ENCODE data around the gene SUMF2. TPM values are rescaled to one million over a fixed set of nuclear protein-coding genes. Genes with fewer than 3 reads are reported as not detected.

The SUMF2 gene
- total and polyA plus RNA-seq, 12 donors = 20.8 to 49.2 (median 36.1) TPM

- no peaks in the 10 kb centered on the region for H3K9me3 ChIP-seq
- H3K36me3 ChIP-seq = no peaks in the 10 kb centered on the region
- 82% methylated on average over 6 of the region's 6 CpGs for WGBS, 2 donors
- no peak overlapping the region for H3K4me3 ChIP-seq
- H3K27ac ChIP-seq = no peak overlapping the region
- TF ChIP-seq CTCF (IDR thresholded peaks at IDR 0.05) = no peak
- intact Hi-C loops (cut with DNase I) = no loop called here
- peaks cover 0 to 16% (median 11%) of the 10 kb centered on the region in 7 donors for H3K27me3 ChIP-seq
- no peak for DNase-seq
- H3K4me1 ChIP-seq = no peaks in the 10 kb centered on the region
- no peak for ATAC-seq
Observed at GRCh38 chr7:56121440-56121839, 57.4 kb downstream of the SUMF2 start.

- DNase-seq = no peak
- WGBS, 2 donors = 65 to 69% methylated on average over 6 of the region's 6 CpGs
- H3K4me1 ChIP-seq = no peaks in the 10 kb centered on the region
- no peak overlapping the region for H3K4me3 ChIP-seq
- intact Hi-C loops (cut with DNase I) = no loop called here
- H3K36me3 ChIP-seq = no peaks in the 10 kb centered on the region
- H3K27ac ChIP-seq = no peak overlapping the region
- no peaks in the 10 kb centered on the region for H3K9me3 ChIP-seq
- no peaks in the 10 kb centered on the region for H3K27me3 ChIP-seq
- TF ChIP-seq CTCF (IDR thresholded peaks at IDR 0.05) = no peak
- no peak for ATAC-seq
Observed at GRCh38 chr7:56124981-56125380, 60.9 kb downstream of the SUMF2 start.

GRCh38 chr7:56125831-56126230 is 61.7 kb downstream of the SUMF2 start:
- H3K4me3 ChIP-seq = no peak overlapping the region
- no peaks in the 10 kb centered on the region for H3K4me1 ChIP-seq
- no peaks in the 10 kb centered on the region for H3K9me3 ChIP-seq
- intact Hi-C loops (cut with DNase I) = no loop called here
- no peak for DNase-seq
- H3K27me3 ChIP-seq = no peaks in the 10 kb centered on the region
- ATAC-seq = no peak
- H3K36me3 ChIP-seq = no peaks in the 10 kb centered on the region
- 82 to 83% methylated on average over 8 of the region's 8 CpGs for WGBS, 2 donors
- TF ChIP-seq CTCF (IDR thresholded peaks at IDR 0.05) = no peak
- H3K27ac ChIP-seq = no peak overlapping the region

- Histone ChIP-seq H3K27ac (no peak overlapping the region), H3K27me3 (no peaks in the 10 kb centered on the region), H3K4me1 (no peaks in the 10 kb centered on the region), H3K36me3 (no peaks in the 10 kb centered on the region), H3K9me3 (no peaks in the 10 kb centered on the region), H3K4me3 (no peak overlapping the region)
- no peak for TF ChIP-seq CTCF (IDR thresholded peaks at IDR 0.05)
- no peak for DNase-seq
- WGBS, 2 donors = 57 to 59% methylated on average over 7 of the region's 7 CpGs
- intact Hi-C loops (cut with DNase I) = no loop called here
- no peak for ATAC-seq
Observed at GRCh38 chr7:56127241-56127975, 63.3 kb downstream of the SUMF2 start.

Other genes with a start within 250 kb of the SUMF2 start
- not detected for gene SEPTIN14, start 201.5 kb upstream of the SUMF2 start, total RNA-seq
- gene SEPTIN14, start 201.5 kb upstream of the SUMF2 start, polyA plus RNA-seq = not detected
- 1 to 10 TPM; 2.1 to 6.1 (median 3.2) TPM for gene ZNF713, start 176.8 kb upstream of the SUMF2 start, total RNA-seq
- 1 to 10 TPM; 1.1 to 2.6 TPM for gene ZNF713, start 176.8 kb upstream of the SUMF2 start, polyA plus RNA-seq
- gene MRPS17, start 112.4 kb upstream of the SUMF2 start, total RNA-seq = 10 to 100 TPM; 15.9 to 23.1 (median 17.6) TPM
- 10 to 100 TPM; 15.9 to 23.6 TPM for gene MRPS17, start 112.4 kb upstream of the SUMF2 start, polyA plus RNA-seq
- gene NIPSNAP2, start 99.7 kb upstream of the SUMF2 start, total RNA-seq = 100 to 1,000 TPM; 221 to 455 (median 348) TPM
- gene NIPSNAP2, start 99.7 kb upstream of the SUMF2 start, polyA plus RNA-seq = 100 to 1,000 TPM in 1 of 2 donors, 10 to 100 TPM in 1; 93.8 to 124 TPM
- 10 to 100 TPM in 4 of 10 donors, 1 to 10 TPM in 6; 7.5 to 14.7 (median 9.8) TPM for gene PSPH, start 12.8 kb upstream of the SUMF2 start, total RNA-seq
- 1 to 10 TPM; 5.1 TPM for gene PSPH, start 12.8 kb upstream of the SUMF2 start, polyA plus RNA-seq
- gene CCT6A, start 12.5 kb upstream of the SUMF2 start, total RNA-seq = 10 to 100 TPM; 53.5 to 74.8 (median 66.2) TPM
- gene CCT6A, start 12.5 kb upstream of the SUMF2 start, polyA plus RNA-seq = 100 to 1,000 TPM in 1 of 2 donors, 10 to 100 TPM in 1; 79.9 to 155 TPM
- gene PHKG1, start 28.7 kb downstream of the SUMF2 start, total RNA-seq = 10 to 100 TPM; 17.1 to 52.2 (median 24.1) TPM
- gene PHKG1, start 28.7 kb downstream of the SUMF2 start, polyA plus RNA-seq = 10 to 100 TPM in 1 of 2 donors, 1 to 10 TPM in 1; 2.3 to 14.8 TPM
- gene CHCHD2, start 42.2 kb downstream of the SUMF2 start, total RNA-seq = 100 to 1,000 TPM; 379 to 537 (median 426) TPM
- gene CHCHD2, start 42.2 kb downstream of the SUMF2 start, polyA plus RNA-seq = 1,000 to 10,000 TPM in 1 of 2 donors, 10 to 100 TPM in 1; 73.0 to 1,047 TPM
- not detected for gene NUPR2, start 52.1 kb downstream of the SUMF2 start, total RNA-seq
- gene NUPR2, start 52.1 kb downstream of the SUMF2 start, polyA plus RNA-seq = not detected

All from heart right ventricle (tissue), 16 donors.